Activated effector memory CD4-positive, alpha-beta T cell treated with Interleukin-2 at 50 U/mL for 16 hours (primary cell): ENCODE measurements around the gene ITGB8.
"Not testable (repeated sequence)": the region's sequence is repeated elsewhere in the genome, so short reads cannot be mapped to it uniquely, and the experiment has no call there.

Experiments used
- DNase-seq: peaks from one replicate; pipeline ENCODE4 v3.0.0-alpha.2; 2020

ITGB8 gene

GRCh38 chr7:20330239-20330927 is at the start of gene ITGB8:
TSS of gene ITGB8 (plus strand) at chr7:20330900. CDS start at chr7:20331807, 907 bp downstream.
- no peak for DNase-seq

DNA sequence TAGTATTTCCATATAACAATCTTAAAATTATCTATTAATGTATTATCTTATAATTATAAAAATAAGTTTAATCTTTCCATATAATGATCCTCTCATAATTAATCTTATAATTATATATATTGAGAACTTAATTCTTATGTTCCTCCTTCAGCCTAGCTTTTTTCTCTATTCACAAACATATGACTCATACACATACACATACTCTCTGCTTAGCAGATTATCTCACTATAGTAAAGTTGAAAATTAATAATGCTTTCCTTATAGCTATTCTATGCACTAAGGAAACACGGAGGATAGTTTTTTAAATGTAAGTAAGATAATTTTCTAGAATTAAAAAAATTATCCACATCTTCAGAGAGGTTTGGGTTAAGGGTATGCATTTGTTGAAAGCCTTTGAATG is 47.7 kb upstream of the ITGB8 start:
- DNase-seq = no peak

GRCh38 chr7:20283385-20283784 is 47.3 kb upstream of the ITGB8 start:
- DNase-seq = no peak

DNA sequence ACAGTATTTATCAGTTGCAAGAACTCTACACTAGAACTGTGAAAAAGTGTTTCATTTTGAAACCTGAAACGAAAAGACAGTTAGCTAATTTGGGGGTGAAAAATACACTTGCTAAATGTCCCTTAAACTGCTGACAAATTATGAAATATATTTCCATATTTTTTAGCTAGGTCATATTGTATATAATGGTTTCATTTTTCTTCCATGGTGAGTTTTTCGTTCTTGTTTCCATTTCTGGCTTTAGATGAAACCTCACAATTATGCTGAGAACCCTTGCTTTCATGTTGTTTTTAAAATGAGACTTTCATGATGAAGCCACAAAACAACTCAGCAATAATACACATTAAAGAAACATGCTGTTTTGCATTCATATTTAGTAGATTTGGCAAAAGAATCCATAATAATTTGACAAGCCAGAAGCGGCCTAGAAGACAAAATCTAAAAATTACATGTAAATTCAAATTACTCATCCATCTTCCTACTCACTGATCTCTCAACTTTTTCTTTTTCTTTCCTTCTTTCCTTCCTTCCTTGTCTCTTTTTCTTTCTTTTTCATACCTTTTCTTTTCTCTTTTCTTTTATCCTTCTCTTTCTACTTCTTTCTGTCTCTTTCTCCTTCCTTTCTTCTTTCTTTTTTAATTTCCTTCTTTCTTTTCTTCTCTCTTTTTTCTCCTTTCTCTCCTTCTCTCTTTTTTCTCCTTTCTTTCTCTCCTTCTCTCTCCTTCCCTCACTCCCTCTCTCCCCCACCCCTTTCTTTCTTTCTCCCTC is 46.5 kb upstream of the ITGB8 start:
- no peak for DNase-seq

GRCh38 chr7:20284771-20285143 is 45.9 kb upstream of the ITGB8 start:
- DNase-seq = no peak

GRCh38 chr7:20287317-20287716 is 43.4 kb upstream of the ITGB8 start:
- DNase-seq = no peak

GRCh38 chr7:20288036-20288435 is 42.7 kb upstream of the ITGB8 start:
- DNase-seq = no peak

GRCh38 chr7:20290505-20291111 is 40.1 kb upstream of the ITGB8 start:
- DNase-seq = no peak

DNA sequence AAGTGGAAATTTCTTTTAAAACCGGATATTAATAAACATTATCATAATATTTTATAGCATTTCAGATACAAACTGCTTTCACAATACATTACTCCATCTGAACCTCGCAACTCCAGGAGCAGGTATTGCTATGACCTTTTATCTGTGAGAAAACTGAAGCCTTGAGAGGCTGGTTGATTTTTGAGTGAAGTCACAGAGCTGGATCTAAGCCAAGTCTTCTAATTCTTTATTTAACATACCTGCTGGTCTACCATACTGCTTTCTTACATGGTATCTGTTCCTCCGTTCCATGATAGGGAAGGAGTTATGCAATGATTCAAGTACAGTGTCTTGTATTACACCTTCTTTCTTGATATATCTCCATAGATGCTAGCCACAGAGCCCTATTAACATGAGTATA is 37.4 kb upstream of the ITGB8 start:
- DNase-seq = no peak

DNA sequence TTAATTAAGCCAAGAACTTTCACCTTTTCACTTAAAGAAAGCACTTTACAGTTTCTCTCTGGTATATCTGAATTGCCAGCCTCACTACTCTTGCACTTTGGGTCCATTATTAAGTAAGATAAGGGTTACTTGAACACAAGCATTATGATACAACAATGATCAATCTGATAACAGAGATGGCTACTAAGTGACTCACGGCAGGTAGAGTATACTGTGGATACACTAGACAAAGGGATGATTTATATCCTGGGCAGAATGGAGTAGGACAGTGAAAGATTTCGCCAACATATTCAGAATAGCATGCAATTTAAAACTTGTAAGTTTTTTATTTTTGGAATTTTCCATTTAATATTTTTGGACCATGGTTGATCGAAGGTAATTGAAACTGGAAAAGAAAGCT is 34.3 kb upstream of the ITGB8 start:
- DNase-seq = no peak

DNA sequence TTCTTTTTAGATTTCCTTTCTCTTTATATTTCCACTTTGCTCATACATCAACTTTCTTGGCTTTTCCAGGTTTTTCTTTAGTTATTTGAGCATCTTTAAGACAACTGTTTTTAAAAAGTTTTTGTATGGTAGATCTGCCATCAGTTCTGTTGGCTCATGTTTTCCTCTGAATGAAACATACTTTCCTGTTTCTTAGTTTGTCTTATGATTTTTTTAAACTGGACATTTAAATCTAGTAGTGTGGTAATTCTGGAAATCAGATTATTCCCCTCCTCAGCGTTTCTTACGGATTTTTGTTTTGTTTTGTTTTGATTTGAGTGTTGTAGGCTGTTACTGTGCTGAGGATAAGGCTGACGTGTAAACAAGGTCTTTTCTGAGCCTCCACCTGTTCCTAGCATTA is 33.8 kb upstream of the ITGB8 start:
- DNase-seq = no peak

GRCh38 chr7:20298486-20298901 is 32.2 kb upstream of the ITGB8 start:
- no peak for DNase-seq

DNA sequence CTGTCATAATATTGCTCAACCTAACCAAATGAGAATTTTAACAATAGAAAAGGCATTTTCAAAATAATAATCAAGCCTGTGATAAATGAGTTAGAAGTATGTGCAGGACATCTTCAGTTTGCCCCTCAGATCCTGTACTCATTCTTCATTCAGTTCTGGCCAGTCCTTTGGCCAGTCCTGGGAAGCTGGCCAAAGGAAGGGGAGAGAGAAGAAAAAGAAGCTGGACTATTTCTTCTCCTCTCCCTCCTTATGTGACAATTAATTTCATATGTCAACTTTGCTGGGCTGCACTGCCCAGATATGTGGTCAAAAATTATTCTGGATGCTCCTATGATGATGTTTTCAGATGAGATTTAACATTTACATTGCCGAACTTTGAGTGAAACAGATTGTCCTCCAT is 31.6 kb upstream of the ITGB8 start:
- no peak for DNase-seq

DNA sequence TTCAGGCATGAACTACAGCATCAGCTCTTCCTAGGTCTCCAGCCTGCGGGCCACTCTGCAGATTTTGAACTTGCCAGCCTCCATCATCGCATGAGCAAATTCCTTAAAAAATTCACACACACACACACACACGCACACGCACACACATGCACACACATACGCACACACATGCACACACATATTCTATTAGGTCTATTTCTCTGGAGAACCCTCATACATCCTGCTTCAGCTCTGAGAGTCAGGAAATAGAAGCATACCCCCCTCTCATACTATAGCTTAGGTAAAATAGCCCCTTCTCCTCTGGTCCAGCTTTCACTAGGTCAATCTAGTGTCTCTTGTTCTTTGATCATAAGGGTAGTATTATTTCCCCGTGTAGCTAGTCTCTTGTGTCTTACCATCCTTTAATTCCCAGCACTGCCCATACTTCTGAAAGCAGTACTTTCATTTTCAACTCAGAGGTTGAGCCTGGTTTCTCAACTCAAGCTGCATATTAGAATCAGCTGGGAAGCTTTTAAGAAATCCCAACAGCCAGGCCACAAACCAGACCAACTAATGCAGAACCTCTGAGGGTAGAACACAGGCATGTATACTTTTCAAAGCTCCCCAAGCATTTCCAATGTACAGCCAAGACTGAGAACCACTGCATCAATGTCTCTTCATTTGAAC is 30.9 kb upstream of the ITGB8 start:
- no peak for DNase-seq

DNA sequence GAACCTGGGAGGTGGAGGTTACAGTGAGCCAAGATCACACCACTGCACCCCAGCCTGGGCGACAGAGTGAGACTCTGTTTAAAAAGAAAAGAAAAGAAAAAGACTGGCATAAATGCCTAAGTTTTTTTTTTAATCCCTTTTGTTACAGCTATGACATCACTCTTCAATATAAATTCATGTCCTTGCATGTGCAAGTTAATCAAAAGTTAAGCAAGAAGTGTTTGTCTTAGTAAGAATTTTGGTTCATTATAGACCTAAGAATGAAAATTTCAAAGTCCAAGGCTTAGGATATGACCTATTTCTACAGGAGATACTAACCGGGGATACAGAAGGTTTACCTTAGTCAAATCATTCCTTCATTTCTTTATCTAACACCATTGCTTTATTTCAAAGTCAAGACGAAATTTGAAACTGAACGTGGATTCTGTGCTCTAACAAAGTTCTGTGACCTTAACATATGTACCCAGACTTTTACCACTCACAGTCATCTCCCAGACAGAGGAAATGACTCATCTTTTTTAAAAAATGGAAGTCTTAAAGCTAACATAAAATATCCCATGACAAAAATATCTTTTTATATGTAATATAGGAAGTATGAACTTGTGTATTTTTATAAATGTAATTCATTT is 29.3 kb upstream of the ITGB8 start:
- no peak for DNase-seq

- DNase-seq = not testable (repeated sequence)
These were observed 28.4 kb upstream of the ITGB8 start for GRCh38 chr7:20302300-20302699.

- no peak for DNase-seq
These were observed 27.8 kb upstream of the ITGB8 start for GRCh38 chr7:20302891-20303290.

DNA sequence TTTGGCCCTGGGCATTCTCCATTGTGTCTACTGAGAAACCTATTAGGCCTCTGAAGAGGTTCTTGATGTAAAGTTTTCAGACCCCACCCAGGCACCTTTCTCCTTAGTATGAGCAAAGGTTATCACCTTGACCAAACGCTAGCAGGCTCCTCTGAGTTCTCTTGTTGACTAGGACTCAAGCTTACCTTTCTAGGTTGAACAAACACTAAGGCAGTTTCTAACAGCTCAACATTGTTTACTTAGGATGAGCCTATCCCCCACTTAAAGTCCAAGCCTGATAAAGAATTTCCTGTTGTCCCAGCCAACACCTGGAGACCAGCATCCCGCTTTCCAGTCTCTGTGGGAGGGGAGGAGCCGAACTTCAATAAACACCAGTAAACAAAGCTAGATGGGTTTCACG is 26.3 kb upstream of the ITGB8 start:
- no peak for DNase-seq

GRCh38 chr7:20305726-20306125 is 25.0 kb upstream of the ITGB8 start:
- no peak for DNase-seq

- DNase-seq = no peak
These were observed 24.3 kb upstream of the ITGB8 start for GRCh38 chr7:20306180-20306946.

GRCh38 chr7:20307119-20307518 is 23.6 kb upstream of the ITGB8 start:
- DNase-seq = no peak

DNA sequence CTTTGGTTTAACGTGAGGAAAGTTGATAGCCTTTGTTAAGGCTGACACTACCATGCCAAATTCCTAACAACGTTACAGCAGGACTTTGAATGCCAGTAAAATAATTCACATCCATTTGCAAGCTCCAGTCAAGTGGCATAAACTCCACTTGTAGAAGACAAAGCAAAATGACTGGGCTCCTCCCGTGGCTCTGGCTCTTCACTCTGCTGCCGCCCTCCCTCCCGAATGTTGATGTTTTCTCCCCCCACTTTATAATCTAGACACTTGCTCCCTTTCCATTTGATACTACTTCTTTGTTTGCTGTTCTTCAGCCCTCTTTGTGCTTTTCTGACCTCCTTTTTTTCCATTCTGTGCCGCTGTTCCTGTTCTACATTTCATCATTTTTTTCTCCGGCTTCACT is 22.8 kb upstream of the ITGB8 start:
- DNase-seq = no peak
